Neuronal stem cell (in vitro differentiated cells): Measurements from ENCODE around the gene SRSF7.

Source experiments
- DNase-seq: peaks from one replicate; pipeline ENCODE4 v3.0.0-alpha.2; 2013; ENCODE audit warnings: low spot score
- H2AFZ ChIP-seq: one replicate; pipeline ENCODE4 v1.6.1; 2013; ENCODE audit warnings: mild to moderate bottlenecking, low read length, inconsistent platforms
- H2AK5ac ChIP-seq: 2 replicates; pipeline ENCODE4 v1.6.1; 2013; ENCODE audit warnings: low read depth, mild to moderate bottlenecking, inconsistent platforms, low read length, moderate library complexity, mixed read lengths
- H2BK120ac ChIP-seq: 2 replicates; pipeline ENCODE4 v1.6.1; 2013; ENCODE audit warnings: low read depth, mild to moderate bottlenecking, inconsistent platforms, low read length, moderate library complexity, mixed read lengths
- H2BK12ac ChIP-seq: one replicate; pipeline ENCODE4 v1.6.1; 2013; ENCODE audit warnings: low read length, inconsistent platforms
- H2BK15ac ChIP-seq: 2 replicates; pipeline ENCODE4 v1.6.1; 2013; ENCODE audit warnings: mild to moderate bottlenecking, low read length, inconsistent platforms, mixed read lengths
- H2BK5ac ChIP-seq: one replicate; pipeline ENCODE4 v1.6.1; 2013; ENCODE audit warnings: inconsistent platforms, mild to moderate bottlenecking, low read length, moderate library complexity
- H3K14ac ChIP-seq: one replicate; pipeline ENCODE4 v1.6.1; 2013; ENCODE audit warnings: low read length, inconsistent platforms
- H3K18ac ChIP-seq: 2 replicates; pipeline ENCODE4 v1.6.1; 2013; ENCODE audit warnings: low read length, inconsistent platforms
- H3K23ac ChIP-seq: 2 replicates; pipeline ENCODE4 v1.6.1; 2013; ENCODE audit warnings: low read depth, mild to moderate bottlenecking, mixed read lengths, low read length, inconsistent platforms; ENCODE audit not compliant: poor library complexity
- H3K27ac ChIP-seq: replicated peaks from 3 replicates; pipeline ENCODE4 v1.5.1; 2013; ENCODE audit warnings: low read length, inconsistent platforms
- H3K27me3 ChIP-seq, 3 experiments: 2 replicates each; pipeline ENCODE4 v1.6.1; 2013; ENCODE audit warnings: low read length in 3 of 3, mild to moderate bottlenecking in 2 of 3, inconsistent platforms in 1 of 3, low read depth in 1 of 3, mixed read lengths in 1 of 3, moderate library complexity in 1 of 3; ENCODE audit not compliant: control insufficient read depth in 3 of 3, insufficient read depth in 3 of 3
- H3K36me3 ChIP-seq, 2 donors: replicated peaks in 1 of 2; 2 replicates each; pipeline ENCODE4 v1.6.1; 2013; ENCODE audit warnings: low read length in 2 of 2; ENCODE audit not compliant: control insufficient read depth in 2 of 2, insufficient read depth in 2 of 2
- H3K4ac ChIP-seq: 2 replicates; pipeline ENCODE4 v1.6.1; 2013; ENCODE audit warnings: inconsistent platforms, mild to moderate bottlenecking, low read length, moderate library complexity
- H3K4me1 ChIP-seq, 2 donors: 1 replicate in 1 of 2; 2 replicates in 1 of 2; pipeline ENCODE4 v1.6.1; 2013; ENCODE audit warnings: low read length in 2 of 2, low read depth in 1 of 2; ENCODE audit not compliant: control insufficient read depth in 2 of 2, insufficient read depth in 1 of 2
- H3K4me2 ChIP-seq: one replicate; pipeline ENCODE4 v1.6.1; 2013; ENCODE audit warnings: mild to moderate bottlenecking, low read length, inconsistent platforms; ENCODE audit not compliant: insufficient read depth, poor library complexity, severe bottlenecking
- H3K4me3 ChIP-seq, 2 donors: 2 replicates each; pipeline ENCODE4 v1.5.1; 2013; ENCODE audit warnings: low read length in 2 of 2, mild to moderate bottlenecking in 2 of 2, inconsistent platforms in 1 of 2, moderate library complexity in 1 of 2
- H3K79me1 ChIP-seq: one replicate; pipeline ENCODE4 v1.6.1; 2013; ENCODE audit warnings: low read depth, mild to moderate bottlenecking, inconsistent platforms, low read length, moderate library complexity
- H3K9ac ChIP-seq: one replicate; pipeline ENCODE4 v1.6.1; 2013; ENCODE audit warnings: mild to moderate bottlenecking, low read depth, low read length, inconsistent platforms; ENCODE audit not compliant: poor library complexity
- H3K9me3 ChIP-seq, 2 donors: replicated peaks in 1 of 2; 2 replicates each; pipeline versions ENCODE3 to v1.6.1; 2013; ENCODE audit warnings: low read length in 2 of 2, mild to moderate bottlenecking in 2 of 2, inconsistent platforms in 1 of 2, low read depth in 1 of 2, mixed read lengths in 1 of 2, moderate library complexity in 1 of 2; ENCODE audit not compliant: control insufficient read depth in 2 of 2, insufficient read depth in 1 of 2
- H4K8ac ChIP-seq: one replicate; pipeline ENCODE4 v1.6.1; 2013; ENCODE audit warnings: low read depth, mild to moderate bottlenecking, inconsistent platforms, low read length, moderate library complexity
- H4K91ac ChIP-seq: one replicate; pipeline ENCODE4 v1.6.1; 2013; ENCODE audit warnings: low read length, low read depth, mild to moderate bottlenecking, inconsistent platforms; ENCODE audit not compliant: poor library complexity
- WGBS, 2 donors: extraction: QIAGEN DNeasy Blood & Tissue Kit; methylation state at CpG; one replicate each; pipeline ENCODE4 v1.1.7; 2013; ENCODE audit warnings: missing lambda C conversion rate in 2 of 2, mixed read lengths in 1 of 2; ENCODE audit not compliant: insufficient read length in 2 of 2, insufficient replicate concordance in 1 of 2; ENCODE audit errors: extremely low coverage in 2 of 2; 5-methylcytosine and 5-hydroxymethylcytosine counted together

SRSF7 gene

GRCh38 chr2:38735999-38736320 is 15.2 kb downstream of the SRSF7 start:
- H3K23ac ChIP-seq: no peak overlapping the region
- no peaks in the 10 kb centered on the region for H3K79me1 ChIP-seq
- H3K4me2 ChIP-seq: no peak overlapping the region
- peaks cover 9 to 71% of the 10 kb centered on the region in 2 donors for H3K36me3 ChIP-seq
- H3K4me1 ChIP-seq: no peaks in the 10 kb centered on the region
- no peak overlapping the region for H2BK120ac ChIP-seq
- no peak overlapping the region for H4K8ac ChIP-seq
- H3K18ac ChIP-seq: no peak overlapping the region
- H2AFZ ChIP-seq: no peak overlapping the region
- H2BK5ac ChIP-seq: no peak overlapping the region
- H3K9me3 ChIP-seq: peaks cover 0 to 6% of the 10 kb centered on the region in 2 donors
- no CpG with 5 or more reads among the region's 4 CpGs for WGBS, 2 donors
- H3K4me3 ChIP-seq: no peak overlapping the region
- no peak overlapping the region for H3K4ac ChIP-seq
- H3K27me3 ChIP-seq: no peaks in the 10 kb centered on the region
- H4K91ac ChIP-seq: no peak overlapping the region
- H2AK5ac ChIP-seq: no peak overlapping the region
- no peak overlapping the region for H3K14ac ChIP-seq
- DNase-seq: no peak
- H3K9ac ChIP-seq: no peak overlapping the region
- H2BK12ac ChIP-seq: no peak overlapping the region
- no peak overlapping the region for H3K27ac ChIP-seq
- no peak overlapping the region for H2BK15ac ChIP-seq

- Histone ChIP-seq H3K9me3 (peaks cover 0 to 3% of the 10 kb centered on the region in 2 donors), H3K36me3 (peaks cover 10 to 65% of the 10 kb centered on the region in 2 donors), H2AFZ (no peak overlapping the region), H4K91ac (no peak overlapping the region), H3K79me1 (no peaks in the 10 kb centered on the region), H2BK120ac (no peak overlapping the region), H2BK15ac (no peak overlapping the region), H3K4me2 (no peak overlapping the region), H2BK5ac (no peak overlapping the region), H3K14ac (no peak overlapping the region), H3K27me3 (no peaks in the 10 kb centered on the region), H3K4me3 (no peak overlapping the region), H2BK12ac (no peak overlapping the region), H3K27ac (no peak overlapping the region), H3K9ac (no peak overlapping the region), H2AK5ac (no peak overlapping the region), H3K4ac (no peak overlapping the region), H3K4me1 (no peaks in the 10 kb centered on the region), H3K18ac (no peak overlapping the region), H3K23ac (no peak overlapping the region), H4K8ac (no peak overlapping the region)
- no peak for DNase-seq
- no CpG with 5 or more reads among the region's 9 CpGs for WGBS, 2 donors
These were observed 16.7 kb downstream of the SRSF7 start for GRCh38 chr2:38734299-38735058.

- Histone ChIP-seq H3K9ac (no peak overlapping the region), H4K91ac (no peak overlapping the region), H2AK5ac (no peak overlapping the region), H2BK5ac (no peak overlapping the region), H3K4ac (no peak overlapping the region), H2AFZ (no peak overlapping the region), H3K36me3 (peaks cover 10 to 54% of the 10 kb centered on the region in 2 donors), H3K4me3 (no peak overlapping the region), H3K27me3 (no peaks in the 10 kb centered on the region), H3K18ac (no peak overlapping the region), H3K14ac (no peak overlapping the region), H2BK12ac (no peak overlapping the region), H3K79me1 (no peaks in the 10 kb centered on the region), H3K9me3 (no peaks in the 10 kb centered on the region), H3K27ac (no peak overlapping the region), H3K23ac (no peak overlapping the region), H2BK15ac (no peak overlapping the region), H4K8ac (no peak overlapping the region), H3K4me1 (no peaks in the 10 kb centered on the region), H2BK120ac (no peak overlapping the region), H3K4me2 (no peak overlapping the region)
- WGBS, 2 donors: no CpG with 5 or more reads among the region's 6 CpGs
- DNase-seq: no peak
These were observed 17.7 kb downstream of the SRSF7 start for GRCh38 chr2:38733300-38733971.

GRCh38 chr2:38731684-38732221 is 19.4 kb downstream of the SRSF7 start:
- Histone ChIP-seq H3K79me1 (no peaks in the 10 kb centered on the region), H3K4ac (no peak overlapping the region), H3K4me2 (no peak overlapping the region), H3K9me3 (no peaks in the 10 kb centered on the region), H3K23ac (no peak overlapping the region), H2BK15ac (no peak overlapping the region), H3K18ac (no peak overlapping the region), H2BK120ac (no peak overlapping the region), H4K91ac (no peak overlapping the region), H2AFZ (no peak overlapping the region), H3K4me1 (no peaks in the 10 kb centered on the region), H4K8ac (no peak overlapping the region), H3K27me3 (no peaks in the 10 kb centered on the region), H3K9ac (no peak overlapping the region), H3K14ac (no peak overlapping the region), H2AK5ac (no peak overlapping the region), H3K4me3 (no peak overlapping the region), H3K27ac (no peak overlapping the region), H3K36me3 (peaks cover 4 to 39% of the 10 kb centered on the region in 2 donors), H2BK12ac (no peak overlapping the region), H2BK5ac (no peak overlapping the region)
- no CpG with 5 or more reads among the region's 14 CpGs for WGBS, 2 donors
- no peak for DNase-seq
